Body of pancreas (tissue), 4 donors: ENCODE data around the gene RUNX2. TPM values are rescaled to one million over a fixed set of nuclear protein-coding genes. Genes with fewer than 3 reads are reported as not detected.

Experiments
- ATAC-seq: fragments of 150-250 bp; one replicate; pipeline ENCODE4 v1.9.1; 2016
- DNase-seq, 4 donors: peaks; one replicate each; pipeline ENCODE4 v3.0.0-alpha.2; 2019
- H3K27ac ChIP-seq, 4 donors: fragments of 200-600 bp; sonication (generic); 1 replicate in 3 of 4; 2 replicates in 1 of 4; pipeline versions ENCODE4 v1.5.1 to v1.6.1; 2016 to 2019; ENCODE audit warnings: mild to moderate bottlenecking in 1 of 4, mixed read lengths in 1 of 4, moderate library complexity in 1 of 4
- H3K27me3 ChIP-seq, 2 donors: fragments of 200-600 bp; sonication (generic); one replicate each; pipeline ENCODE4 v1.6.0; 2016; ENCODE audit warnings: mild to moderate bottlenecking in 1 of 2
- H3K36me3 ChIP-seq, 2 donors: fragments of 200-600 bp; sonication (generic); replicated peaks in 1 of 2; 2 replicates each; pipeline ENCODE4 v1.5.1; 2016; ENCODE audit warnings: low read depth in 2 of 2; ENCODE audit not compliant: insufficient read depth in 1 of 2
- H3K4me1 ChIP-seq: fragments of 200-600 bp; sonication (generic); one replicate; pipeline ENCODE4 v1.6.0; 2016
- H3K4me3 ChIP-seq, 2 donors: fragments of 200-600 bp; sonication (generic); 1 replicate in 1 of 2; 2 replicates in 1 of 2; pipeline ENCODE4 v1.5.1; 2016 to 2019
- H3K9me3 ChIP-seq, 3 donors: fragments of 200-600 bp; sonication (generic); 1 replicate in 2 of 3; 2 replicates in 1 of 3; pipeline ENCODE4 v1.5.1; 2016
- CTCF ChIP-seq, 7 experiments: fragments of 450-650 bp in 4 of 7; fragments of 200-600 bp in 3 of 7; sonication (generic) in 3 of 7; IDR thresholded peaks; one replicate each; pipeline ENCODE4 v1.5.1; 2016 to 2019; ENCODE audit warnings: antibody characterized with exemption in 7 of 7
- POLR2A ChIP-seq, 3 donors: fragments of 450-650 bp; IDR thresholded peaks; one replicate each; pipeline ENCODE4 v1.6.1; 2016; ENCODE audit warnings: antibody characterized with exemption in 3 of 3, mild to moderate bottlenecking in 2 of 3
- WGBS, 2 donors: methylation state at CpG; one replicate each; pipeline ENCODE4 v1.1.5; 2017; 5-methylcytosine and 5-hydroxymethylcytosine counted together
- intact Hi-C: fragments of 100-400 bp; cut with DNase I; formaldehyde crosslinking; loops from one replicate; pipeline ENCODE4 v1.15.1; 2023
- total RNA-seq, 2 donors: library from RNA; depleted of rRNA; stranded (reverse); fragments of >200 nt; gene quantifications; one replicate each; pipeline ENCODE4 v1.1.0, GENCODE V29; 2016

The RUNX2 gene
- total RNA-seq, 2 donors from 2014 or later, result 0.33 to 1.0 TPM

- no peak for TF ChIP-seq CTCF (IDR thresholded peaks at IDR 0.05)
- TF ChIP-seq POLR2A (IDR thresholded peaks at IDR 0.05), result no peak
- peaks cover 7% of the 10 kb centered on the region for H3K4me1 ChIP-seq
- H3K9me3 ChIP-seq, result no peaks in the 10 kb centered on the region
- intact Hi-C loops, result no loop called here
- no peaks in the 10 kb centered on the region for H3K27me3 ChIP-seq
- DNase-seq (no peak), ATAC-seq (no peak)
- 60 to 73% methylated on average over 5 of the region's 5 CpGs for WGBS, 2 donors
- H3K27ac ChIP-seq, result no peak overlapping the region
- no peak overlapping the region for H3K4me3 ChIP-seq
- no peaks in the 10 kb centered on the region for H3K36me3 ChIP-seq
These were observed 267.1 kb downstream of the RUNX2 start for GRCh38 chr6:45595010-45595851.

GRCh38 chr6:45597424-45597823, 269.3 kb downstream of the RUNX2 start:
- WGBS, 2 donors, result 62 to 68% methylated on average over 5 of the region's 5 CpGs
- Histone ChIP-seq H3K9me3 (no peaks in the 10 kb centered on the region), H3K4me1 (no peaks in the 10 kb centered on the region), H3K27ac (no peak overlapping the region), H3K27me3 (no peaks in the 10 kb centered on the region), H3K4me3 (no peak overlapping the region), H3K36me3 (no peaks in the 10 kb centered on the region)
- DNase-seq (no peak), ATAC-seq (no peak)
- TF ChIP-seq POLR2A (IDR thresholded peaks at IDR 0.05) (no peak), CTCF (IDR thresholded peaks at IDR 0.05) (no peak)
- intact Hi-C loops, result no loop called here

GRCh38 chr6:45599053-45599452, 270.9 kb downstream of the RUNX2 start:
- intact Hi-C loops, result no loop called here
- no peaks in the 10 kb centered on the region for H3K9me3 ChIP-seq
- no peak for DNase-seq
- H3K4me3 ChIP-seq, result no peak overlapping the region
- H3K27ac ChIP-seq, result no peak overlapping the region
- no peak for TF ChIP-seq POLR2A (IDR thresholded peaks at IDR 0.05)
- no peak for TF ChIP-seq CTCF (IDR thresholded peaks at IDR 0.05)
- H3K4me1 ChIP-seq, result no peaks in the 10 kb centered on the region
- no peak for ATAC-seq
- no peaks in the 10 kb centered on the region for H3K36me3 ChIP-seq
- no peaks in the 10 kb centered on the region for H3K27me3 ChIP-seq

GRCh38 chr6:45605971-45606370, 277.8 kb downstream of the RUNX2 start:
- intact Hi-C loops, result no loop called here
- H3K4me1 ChIP-seq, result no peaks in the 10 kb centered on the region
- no peak overlapping the region for H3K4me3 ChIP-seq
- DNase-seq (no peak), ATAC-seq (no peak)
- 94% methylated on average over 1 of the region's 1 CpG for WGBS, 2 donors
- H3K36me3 ChIP-seq, result no peaks in the 10 kb centered on the region
- no peaks in the 10 kb centered on the region for H3K27me3 ChIP-seq
- no peak for TF ChIP-seq POLR2A (IDR thresholded peaks at IDR 0.05)
- no peak for TF ChIP-seq CTCF (IDR thresholded peaks at IDR 0.05)
- no peaks in the 10 kb centered on the region for H3K9me3 ChIP-seq
- H3K27ac ChIP-seq, result no peak overlapping the region
